NCI-H128 (cell line): Measurements from ENCODE around the gene DMRT3.
A peak's percentile ranks its signal among the peaks of the same experiment; 100 is the strongest.

Experiments used
- DNase-seq: peaks from one replicate; lab custom pipeline; 2025; ENCODE audit not compliant: unreplicated experiment; lab: John Stamatoyannopoulos, UW

Gene DMRT3

GRCh38 chr9:970151-970996, 6.1 kb upstream of the DMRT3 start:
- DNase-seq: no peak

DNA sequence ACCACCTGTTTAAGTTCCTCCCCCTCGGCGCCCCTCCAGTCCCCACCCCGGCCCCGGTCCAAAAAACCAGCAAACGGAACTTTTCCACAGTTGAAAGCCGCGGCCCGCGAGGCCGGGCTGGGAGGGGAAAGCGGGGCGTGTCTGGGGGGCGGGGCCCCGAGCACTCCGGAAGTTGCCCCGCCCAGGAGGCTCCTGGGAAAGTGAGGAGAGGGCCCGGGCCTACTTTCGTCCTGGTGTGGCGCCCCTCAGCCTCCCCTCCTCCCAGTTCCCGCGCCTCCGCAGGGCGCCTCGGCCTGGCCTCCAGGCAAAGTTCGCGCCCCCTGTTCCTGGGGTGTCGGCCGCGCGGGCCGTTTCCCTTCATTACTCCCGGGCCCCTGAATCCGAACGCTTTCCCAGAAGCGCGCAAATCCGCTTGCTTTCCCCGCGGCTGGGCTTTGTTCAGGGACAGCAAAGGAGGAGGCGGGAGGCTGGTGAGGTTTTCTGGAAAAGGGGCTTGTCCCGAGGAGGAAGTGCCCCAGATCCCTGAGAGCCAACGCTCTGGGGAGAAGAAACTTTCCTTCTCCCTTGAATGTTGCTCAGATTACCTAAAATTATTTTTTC, 4.5 kb upstream of the DMRT3 start:
- no peak for DNase-seq

DNA sequence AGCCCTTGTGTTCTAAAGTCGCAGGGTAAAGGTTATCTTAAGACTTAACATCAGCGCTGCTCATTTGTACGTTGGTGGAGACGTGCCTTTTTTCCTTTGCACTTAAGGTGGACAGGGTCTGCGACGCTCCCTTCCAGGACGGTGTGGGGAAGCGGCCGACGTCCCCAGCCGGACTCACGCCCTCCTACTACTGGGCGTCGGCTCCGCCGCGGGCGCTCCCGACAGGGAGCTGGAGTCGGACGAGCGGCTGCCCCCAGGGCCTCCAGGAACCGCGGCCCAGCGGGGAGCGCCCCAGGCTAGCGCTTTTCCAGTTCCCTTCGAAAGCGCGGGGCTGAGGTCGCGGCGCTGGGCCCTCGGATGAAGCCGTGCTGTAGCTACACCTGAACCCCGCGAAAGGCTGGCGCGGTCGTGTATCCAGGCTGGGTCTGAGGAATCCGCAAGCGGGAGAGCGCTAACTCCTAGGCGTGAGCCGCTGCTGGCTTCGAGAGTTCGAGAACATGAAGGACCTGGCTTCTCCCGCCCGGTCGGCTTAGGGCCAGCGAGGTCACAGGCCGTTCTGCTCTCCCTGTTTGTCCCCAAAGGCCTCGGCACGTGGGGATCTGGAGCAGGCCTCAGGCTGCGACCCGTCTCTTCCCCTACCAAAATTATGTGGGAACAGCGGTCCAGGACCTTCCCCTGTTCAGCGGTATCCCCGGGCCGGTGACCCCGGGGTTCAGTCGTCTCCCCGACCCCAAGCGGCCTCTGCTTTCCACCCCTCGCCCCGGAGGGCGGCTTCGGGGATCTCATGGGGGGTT, 3.8 kb upstream of the DMRT3 start:
- DNase-seq: no peak

- no peak for DNase-seq
Measured at GRCh38 chr9:973295-973834, 3.1 kb upstream of the DMRT3 start.

DNA sequence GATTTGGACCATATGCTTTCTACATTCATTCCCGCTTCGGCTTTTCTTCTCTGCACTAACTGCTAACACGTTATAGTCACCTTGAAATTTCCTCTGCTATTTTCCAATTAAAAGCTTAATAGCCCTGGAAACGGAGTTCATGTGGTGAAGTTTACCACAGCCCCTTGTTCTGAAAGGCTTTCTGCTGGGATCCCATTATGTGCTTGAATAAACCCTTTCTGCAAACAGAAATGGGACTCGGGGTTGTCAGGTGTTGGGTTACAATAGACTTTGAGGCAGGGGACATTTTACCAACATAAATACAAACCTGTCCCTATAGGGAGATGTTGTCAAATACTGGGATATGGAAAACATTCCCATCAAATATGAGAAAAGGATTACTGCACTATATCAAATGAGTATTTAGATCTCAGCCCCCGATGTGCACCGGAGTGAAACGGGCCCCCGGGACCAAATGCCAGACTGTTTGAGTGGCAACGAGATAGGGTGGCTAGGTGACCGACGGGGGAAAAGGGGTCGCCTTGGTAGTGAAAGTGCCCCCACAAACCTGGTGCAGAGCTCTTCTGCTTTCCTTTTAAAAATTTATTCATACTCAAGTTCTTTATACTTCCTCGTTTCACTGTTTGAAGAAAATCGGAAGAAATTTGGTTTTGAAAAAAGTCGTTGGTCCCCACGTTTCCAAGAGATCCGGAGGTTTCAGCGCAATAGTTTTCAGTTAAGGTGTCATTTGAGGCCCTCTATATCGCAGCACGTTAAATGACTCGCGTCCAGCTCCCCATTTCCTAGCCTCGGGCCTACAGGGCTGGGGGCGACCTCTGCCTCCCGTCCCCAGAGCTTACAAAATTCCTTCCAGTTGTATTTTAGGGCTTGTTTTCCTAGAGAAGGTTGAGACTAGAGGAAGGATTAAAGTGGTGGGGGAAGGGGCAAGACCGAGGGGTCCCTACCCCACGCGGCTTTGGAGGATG, 2.1 kb upstream of the DMRT3 start:
- peak; percentile 42 for DNase-seq

DNA sequence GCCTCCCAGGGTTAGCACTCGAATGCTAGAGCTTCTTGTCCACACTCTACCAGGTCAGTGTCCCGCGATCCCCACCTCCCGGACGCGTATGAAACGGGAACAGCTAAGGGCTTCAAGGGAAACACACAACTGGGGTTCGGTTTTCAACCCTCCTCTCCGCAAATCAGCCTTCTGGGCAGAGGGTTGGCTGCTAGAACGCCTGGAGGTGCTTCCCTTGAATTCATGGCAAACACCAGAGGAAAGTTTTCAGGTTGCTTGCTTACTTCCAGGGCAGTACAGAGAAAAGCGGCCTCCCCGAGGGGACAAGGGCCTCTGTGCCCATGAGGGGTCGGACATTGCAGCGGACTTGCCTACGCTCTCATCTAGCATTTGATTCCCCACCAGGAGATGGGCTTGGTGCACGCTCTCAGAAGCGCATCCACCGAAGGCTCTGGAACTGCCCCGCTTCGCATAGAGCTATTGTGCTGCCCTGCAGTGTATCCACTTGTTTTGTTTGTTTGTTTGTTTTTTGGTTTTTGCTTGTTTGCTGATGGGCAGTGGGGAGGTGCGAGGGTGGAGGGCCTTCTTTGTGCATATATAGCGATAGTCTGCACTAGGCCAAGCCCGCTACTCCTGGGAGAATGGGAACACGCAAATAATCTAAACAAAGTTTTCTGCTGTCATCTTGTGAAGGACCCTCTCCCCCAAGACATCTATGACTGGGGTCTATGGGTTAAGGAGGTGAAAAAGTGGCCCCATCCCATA, 1.3 kb upstream of the DMRT3 start:
- DNase-seq: no peak

- no peak for DNase-seq
Measured at GRCh38 chr9:975740-976257, 656 bp upstream of the DMRT3 start.

DNA sequence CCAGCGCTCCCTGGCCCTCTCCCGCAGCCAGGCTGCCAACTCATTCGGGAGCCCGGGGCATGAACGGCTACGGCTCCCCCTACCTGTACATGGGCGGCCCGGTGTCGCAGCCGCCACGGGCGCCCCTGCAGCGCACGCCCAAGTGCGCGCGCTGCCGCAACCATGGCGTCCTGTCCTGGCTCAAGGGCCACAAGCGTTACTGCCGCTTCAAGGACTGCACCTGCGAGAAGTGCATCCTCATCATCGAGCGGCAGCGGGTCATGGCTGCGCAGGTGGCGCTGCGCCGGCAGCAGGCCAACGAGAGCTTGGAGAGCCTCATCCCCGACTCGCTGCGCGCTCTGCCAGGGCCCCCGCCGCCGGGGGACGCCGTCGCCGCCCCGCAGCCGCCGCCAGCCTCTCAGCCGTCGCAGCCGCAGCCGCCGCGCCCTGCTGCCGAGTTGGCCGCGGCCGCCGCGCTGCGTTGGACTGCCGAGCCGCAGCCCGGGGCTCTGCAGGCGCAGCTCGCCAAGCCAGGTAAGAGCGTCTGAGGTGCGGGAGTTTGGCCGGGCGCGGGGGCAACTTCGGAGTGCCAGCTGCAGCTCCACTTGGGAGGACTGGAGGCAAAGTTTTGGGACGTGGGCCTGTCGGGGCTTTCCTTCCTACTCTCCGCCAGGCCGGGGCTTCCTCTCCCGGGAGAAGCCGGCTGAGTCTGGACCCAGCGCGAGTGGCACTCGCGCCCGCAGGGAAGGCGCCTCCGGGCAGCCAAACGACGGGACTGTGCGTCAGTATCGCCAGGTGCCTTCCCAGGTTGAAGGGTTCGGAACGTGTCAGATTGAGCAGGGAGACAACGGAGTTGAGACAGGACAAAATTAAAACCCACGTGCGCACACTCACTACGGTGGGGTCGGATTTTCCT, 735 bp downstream of the DMRT3 start:
- DNase-seq: peak; percentile 44

- no peak for DNase-seq
Measured at GRCh38 chr9:977838-978830, 1.7 kb downstream of the DMRT3 start.

GRCh38 chr9:979983-980382, 3.5 kb downstream of the DMRT3 start:
- no peak for DNase-seq

GRCh38 chr9:980640-981039, 4.2 kb downstream of the DMRT3 start:
- DNase-seq: no peak

- DNase-seq: no peak
Measured at GRCh38 chr9:981491-981898, 5.0 kb downstream of the DMRT3 start.

DNA sequence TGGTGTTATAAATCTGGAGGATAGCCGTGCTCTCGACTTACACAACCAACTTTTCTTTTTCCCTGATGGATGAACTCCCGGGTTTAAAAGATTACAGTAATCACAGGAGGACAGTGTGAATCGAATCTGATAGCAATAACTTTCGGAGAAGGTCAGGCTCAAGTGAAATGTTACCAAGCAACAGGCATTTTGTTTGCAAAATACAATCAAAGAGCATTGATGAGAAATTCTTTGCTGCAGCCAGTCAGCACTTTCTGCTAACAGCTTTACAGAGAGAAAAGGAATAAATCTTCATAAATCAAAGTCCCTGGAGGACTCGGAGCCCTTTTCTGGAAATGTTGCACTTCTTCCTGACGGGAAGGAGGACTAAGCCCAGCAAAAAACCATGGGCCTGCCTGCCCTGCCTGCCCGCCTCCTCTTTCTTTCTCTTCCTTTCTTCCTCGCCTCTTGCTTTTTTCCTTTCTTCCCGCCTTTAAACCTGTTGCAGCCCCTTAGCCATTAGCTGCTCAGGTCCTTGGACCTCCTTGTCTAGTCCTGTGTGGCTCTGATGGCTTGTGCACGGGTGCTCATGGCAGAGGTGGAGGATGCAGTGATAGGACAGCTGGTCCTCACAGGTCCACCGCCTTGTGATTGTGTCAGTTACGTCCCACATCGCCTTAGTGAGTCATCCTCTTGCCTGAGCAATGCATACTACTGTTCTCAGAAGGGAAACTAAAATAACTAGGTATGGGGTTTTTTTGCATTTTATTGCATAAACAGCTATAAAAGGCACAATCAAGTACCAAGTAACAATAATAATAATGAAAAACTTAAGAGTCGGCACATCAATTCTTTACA, 6.2 kb downstream of the DMRT3 start:
- DNase-seq: no peak

GRCh38 chr9:994005-994404, 17.6 kb downstream of the DMRT3 start:
- no peak for DNase-seq

GRCh38 chr9:995192-995591, 18.7 kb downstream of the DMRT3 start:
- no peak for DNase-seq

DNA sequence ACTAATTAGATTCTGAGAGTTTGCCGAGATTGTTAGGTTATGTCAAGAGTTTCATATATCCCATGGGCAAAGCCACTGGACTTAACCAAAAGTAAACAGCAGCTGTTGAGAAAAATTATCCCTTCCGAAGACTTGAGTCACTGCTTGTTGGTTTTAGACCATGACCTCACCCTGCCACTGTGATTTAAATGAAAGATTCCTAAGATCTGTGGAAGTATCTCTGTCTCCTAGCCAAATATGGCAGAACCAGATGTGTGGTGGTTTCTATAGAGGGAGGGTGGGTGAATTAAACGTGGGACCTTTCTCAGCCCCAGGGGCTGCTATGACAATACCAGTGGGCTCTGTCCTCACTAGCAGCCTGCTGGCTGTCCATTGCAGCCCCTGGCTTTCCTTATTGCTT, 19.3 kb downstream of the DMRT3 start:
- no peak for DNase-seq
